ENCODE results near the gene JOSD1. TPM values are rescaled to one million over a fixed set of nuclear protein-coding genes. Genes with fewer than 3 reads are reported as not detected.

JOSD1 gene
- total RNA-seq, 1 donor from 2014 or later = 40.6 TPM

GRCh38 chr22:38710866-38711265, 10.1 kb upstream of the JOSD1 start:
- Mint-ChIP-seq H3K36me3 (ENCODE audit: insufficient read depth) (no peaks in the 10 kb centered on the region), H3K9me3 (ENCODE audit: low read depth) (no peaks in the 10 kb centered on the region), H3K4me1 (ENCODE audit: low read depth) (peaks cover 20% of the 10 kb centered on the region), H3K4me3 (ENCODE audit: low read depth) (no peak overlapping the region), H3K27me3 (no peaks in the 10 kb centered on the region), H3K27ac (no peak overlapping the region)
- no peak for TF ChIP-seq CTCF (IDR thresholded peaks at IDR 0.05; ENCODE audit: unreplicated experiment)
- DNase-seq (ENCODE audit: low spot score, unreplicated experiment) = no peak

GRCh38 chr22:38710351-38710750, 9.6 kb upstream of the JOSD1 start:
- no peak overlapping the region for H3K4me3 Mint-ChIP-seq (ENCODE audit: low read depth)
- H3K9me3 Mint-ChIP-seq (ENCODE audit: low read depth) = no peaks in the 10 kb centered on the region
- peaks cover 20% of the 10 kb centered on the region for H3K4me1 Mint-ChIP-seq (ENCODE audit: low read depth)
- H3K36me3 Mint-ChIP-seq (ENCODE audit: insufficient read depth) = no peaks in the 10 kb centered on the region
- no peak for DNase-seq (ENCODE audit: low spot score, unreplicated experiment)
- H3K27me3 Mint-ChIP-seq = no peaks in the 10 kb centered on the region
- no peak overlapping the region for H3K27ac Mint-ChIP-seq
- TF ChIP-seq CTCF (IDR thresholded peaks at IDR 0.05; ENCODE audit: unreplicated experiment) = no peak

GRCh38 chr22:38709306-38709705, 8.6 kb upstream of the JOSD1 start:
- Mint-ChIP-seq H3K9me3 (ENCODE audit: low read depth) (no peaks in the 10 kb centered on the region), H3K4me1 (ENCODE audit: low read depth) (peaks cover 26% of the 10 kb centered on the region), H3K27ac (no peak overlapping the region), H3K4me3 (ENCODE audit: low read depth) (no peak overlapping the region), H3K36me3 (ENCODE audit: insufficient read depth) (no peaks in the 10 kb centered on the region), H3K27me3 (no peaks in the 10 kb centered on the region)
- TF ChIP-seq CTCF (IDR thresholded peaks at IDR 0.05; ENCODE audit: unreplicated experiment) = no peak
- DNase-seq (ENCODE audit: low spot score, unreplicated experiment) = no peak

- Mint-ChIP-seq H3K36me3 (ENCODE audit: insufficient read depth) (no peaks in the 10 kb centered on the region), H3K27me3 (no peaks in the 10 kb centered on the region), H3K27ac (no peak overlapping the region), H3K4me1 (ENCODE audit: low read depth) (peaks cover 26% of the 10 kb centered on the region), H3K9me3 (ENCODE audit: low read depth) (no peaks in the 10 kb centered on the region), H3K4me3 (ENCODE audit: low read depth) (no peak overlapping the region)
- DNase-seq (ENCODE audit: low spot score, unreplicated experiment) = no peak
- TF ChIP-seq CTCF (IDR thresholded peaks at IDR 0.05; ENCODE audit: unreplicated experiment) = no peak
Measured at GRCh38 chr22:38707984-38708383, 7.2 kb upstream of the JOSD1 start.

- Mint-ChIP-seq H3K9me3 (ENCODE audit: low read depth) (no peaks in the 10 kb centered on the region), H3K27ac (peak overlapping the region; percentile 94), H3K36me3 (ENCODE audit: insufficient read depth) (no peaks in the 10 kb centered on the region), H3K27me3 (no peaks in the 10 kb centered on the region), H3K4me1 (ENCODE audit: low read depth) (peaks cover 26% of the 10 kb centered on the region), H3K4me3 (ENCODE audit: low read depth) (peak overlapping the region; percentile 87)
- TF ChIP-seq CTCF (IDR thresholded peaks at IDR 0.05; ENCODE audit: unreplicated experiment) = no peak
- no peak for DNase-seq (ENCODE audit: low spot score, unreplicated experiment)
Measured at GRCh38 chr22:38707346-38707745, 6.6 kb upstream of the JOSD1 start.
